HCT116 (cell line): ENCODE measurements around the gene GAL3ST3. TPM values are rescaled to one million over a fixed set of nuclear protein-coding genes. Genes with fewer than 3 reads are reported as not detected.
A peak's percentile ranks its signal among the peaks of the same experiment; 100 is the strongest.

ENCODE experiments used
- ATAC-seq: fragments of 200-7000 bp; cut with Tn5 transposase; 2 replicates; pipeline ENCODE4 v1.9.1; 2020; ENCODE audit warnings: mild to moderate bottlenecking, moderate library complexity
- BruUV-seq: library from RNA; stranded (reverse); fragments of 400-500 nt; replicated peaks from 2 replicates; lab custom pipeline; 2021; lab: Mats Ljungman, UMichigan
- CTCF ChIA-PET: fragments of 300-600 bp; sonication (Branson Sonifier 250); formaldehyde crosslinking; loops from one replicate; lab custom pipeline; 2021; ENCODE audit warnings: antibody characterized with exemption; lab: Charles Lee
- POLR2A ChIA-PET: fragments of 300-600, 350-600 bp; sonication (Branson Sonifier 250); formaldehyde crosslinking; loops from one replicate; lab custom pipeline; 2021; ENCODE audit warnings: antibody characterized with exemption; lab: Charles Lee
- RAD21 ChIA-PET, 2 experiments: fragments of 300-600 bp; sonication (Branson Sonifier 250); formaldehyde crosslinking; loops; one replicate each; lab custom pipeline; 2023; ENCODE audit warnings: low total read pairs in 2 of 2; ENCODE audit not compliant: uncharacterized antibody in 2 of 2, unreplicated experiment in 2 of 2, low non-redundant PET in 1 of 2; lab: Charles Lee
- DNase-seq: peaks from one replicate; pipeline ENCODE4 v3.0.0-alpha.2; 2010; ENCODE audit warnings: low read depth, low spot score
- H2AFZ ChIP-seq: fragments of 200-600 bp; shearing (Covaris generic), sonication (generic); 2 replicates; pipeline ENCODE4 v1.6.1; 2017; ENCODE audit warnings: low read depth, mixed run types, mixed read lengths, antibody characterized with exemption, low read length; ENCODE audit not compliant: poor library complexity, severe bottlenecking
- H3K27ac ChIP-seq: 2 replicates; pipeline ENCODE4 v1.5.1; 2012; ENCODE audit warnings: low read depth, low read length
- H3K27me3 ChIP-seq: fragments of 200-600 bp; sonication (generic); 2 replicates; pipeline ENCODE4 v1.6.1; 2016; ENCODE audit warnings: mixed run types, low read length, mixed read lengths; ENCODE audit not compliant: insufficient read depth
- H3K36me3 ChIP-seq, 2 experiments: fragments of 200-500 bp in 1 of 2; fragments of 200-600 bp in 1 of 2; sonication (Bioruptor generic) in 1 of 2; sonication (generic) in 1 of 2; 2 replicates each; pipeline versions ENCODE4 v1.5.1 to v1.6.1; 2014 to 2016; ENCODE audit warnings: low read length in 2 of 2, inconsistent platforms in 1 of 2, mixed read lengths in 1 of 2, mixed run types in 1 of 2; ENCODE audit not compliant: insufficient read depth in 2 of 2, control insufficient read depth in 1 of 2
- H3K4me1 ChIP-seq, 2 experiments: fragments of 200-600 bp in 1 of 2; sonication (generic) in 1 of 2; 2 replicates each; pipeline versions ENCODE4 v1.5.1 to v1.6.1; 2012 to 2017; ENCODE audit warnings: low read length in 2 of 2, inconsistent platforms in 1 of 2, mild to moderate bottlenecking in 1 of 2, mixed read lengths in 1 of 2, mixed run types in 1 of 2, moderate library complexity in 1 of 2; ENCODE audit not compliant: insufficient read depth in 2 of 2, control insufficient read depth in 1 of 2
- H3K4me2 ChIP-seq: fragments of 200-600 bp; sonication (generic); 2 replicates; pipeline ENCODE4 v1.6.1; 2017; ENCODE audit warnings: mixed run types, low read length, mixed read lengths
- H3K4me3 ChIP-seq, 2 experiments: fragments of 200-600 bp in 1 of 2; sonication (generic) in 1 of 2; replicated peaks in 1 of 2; 2 replicates each; pipeline ENCODE4 v1.5.1; 2011 to 2016; ENCODE audit warnings: low read length in 2 of 2, control low read depth in 1 of 2, low read depth in 1 of 2, mild to moderate bottlenecking in 1 of 2, mixed read lengths in 1 of 2, mixed run types in 1 of 2
- H3K79me2 ChIP-seq: fragments of 200-600 bp; sonication (generic); 2 replicates; pipeline ENCODE4 v1.6.1; 2017; ENCODE audit warnings: mild to moderate bottlenecking, mixed run types, low read length, moderate library complexity, mixed read lengths; ENCODE audit not compliant: insufficient read depth
- H3K9ac ChIP-seq: fragments of 200-600 bp; sonication (generic); 2 replicates; pipeline ENCODE4 v1.6.1; 2016; ENCODE audit warnings: low read length, mixed read lengths
- H3K9me2 ChIP-seq: fragments of 200-600 bp; sonication (generic), shearing (Covaris generic); 2 replicates; pipeline ENCODE4 v1.6.1; 2017; ENCODE audit warnings: mixed run types, mild to moderate bottlenecking, moderate library complexity; ENCODE audit not compliant: insufficient read depth
- H3K9me3 ChIP-seq, 2 experiments: fragments of 200-500 bp in 1 of 2; fragments of 200-600 bp in 1 of 2; sonication (Bioruptor generic) in 1 of 2; sonication (generic) in 1 of 2; 2 replicates each; pipeline ENCODE4 v1.6.1; 2014 to 2017; ENCODE audit warnings: low read length in 2 of 2, mixed read lengths in 2 of 2, inconsistent platforms in 1 of 2, low read depth in 1 of 2, mild to moderate bottlenecking in 1 of 2, mixed run types in 1 of 2, moderate library complexity in 1 of 2; ENCODE audit not compliant: control insufficient read depth in 1 of 2, insufficient read depth in 1 of 2
- H4K20me1 ChIP-seq: fragments of 200-600 bp; sonication (generic), shearing (Covaris generic); 2 replicates; pipeline ENCODE4 v1.6.1; 2017; ENCODE audit warnings: mixed run types, mild to moderate bottlenecking, moderate library complexity; ENCODE audit not compliant: insufficient read depth
- JUND ChIP-seq: IDR thresholded peaks from 2 replicates; pipeline ENCODE4 v1.6.1; 2012
- POLR2AphosphoS5 ChIP-seq: IDR thresholded peaks from 2 replicates; pipeline ENCODE4 v1.6.1; 2011; ENCODE audit warnings: mild to moderate bottlenecking, low read depth, low read length, moderate library complexity
- TCF7L2 ChIP-seq: IDR thresholded peaks from 2 replicates; pipeline ENCODE4 v1.7.0; 2011; ENCODE audit warnings: borderline replicate concordance, inconsistent platforms; ENCODE audit not compliant: insufficient read depth, insufficient read length; ENCODE audit errors: extremely low read depth
- intact Hi-C: fragments of 100-400 bp; cut with micrococcal nuclease; formaldehyde crosslinking; loops from 2 replicates; pipeline ENCODE4 v1.10.0; 2022
- total RNA-seq: library from RNA; stranded (reverse); gene quantifications from one replicate; pipeline ENCODE4 v1.2.1, GENCODE V29; 2021; ENCODE audit not compliant: unreplicated experiment
- TF ChIP-seq, protein P1 (sequence below), 3 experiments: fragments of 200-600 bp in 1 of 3; sonication (generic) in 1 of 3; IDR thresholded peaks in 2 of 3; conservative IDR thresholded peaks in 1 of 3; 2 replicates each; pipeline ENCODE4 v1.5.1; 2012 to 2017; ENCODE audit warnings: low read depth in 2 of 3, low read length in 2 of 3, antibody characterized with exemption in 1 of 3, borderline replicate concordance in 1 of 3, control low read depth in 1 of 3, mild to moderate bottlenecking in 1 of 3, mixed read lengths in 1 of 3, mixed run types in 1 of 3, moderate library complexity in 1 of 3; ENCODE audit not compliant: insufficient read depth in 1 of 3
- TF ChIP-seq, protein P2 (sequence below): IDR thresholded peaks from 2 replicates; pipeline ENCODE4 v1.6.1; 2011; ENCODE audit warnings: mild to moderate bottlenecking, low read length, moderate library complexity; ENCODE audit not compliant: insufficient replicate concordance; ENCODE audit errors: extremely low read depth
- TF ChIP-seq, protein P3 (sequence below): IDR thresholded peaks from 2 replicates; pipeline ENCODE4 v1.6.1; 2012

Gene GAL3ST3
- total RNA-seq, 1 experiment from 2014 or later, result not detected

DNA sequence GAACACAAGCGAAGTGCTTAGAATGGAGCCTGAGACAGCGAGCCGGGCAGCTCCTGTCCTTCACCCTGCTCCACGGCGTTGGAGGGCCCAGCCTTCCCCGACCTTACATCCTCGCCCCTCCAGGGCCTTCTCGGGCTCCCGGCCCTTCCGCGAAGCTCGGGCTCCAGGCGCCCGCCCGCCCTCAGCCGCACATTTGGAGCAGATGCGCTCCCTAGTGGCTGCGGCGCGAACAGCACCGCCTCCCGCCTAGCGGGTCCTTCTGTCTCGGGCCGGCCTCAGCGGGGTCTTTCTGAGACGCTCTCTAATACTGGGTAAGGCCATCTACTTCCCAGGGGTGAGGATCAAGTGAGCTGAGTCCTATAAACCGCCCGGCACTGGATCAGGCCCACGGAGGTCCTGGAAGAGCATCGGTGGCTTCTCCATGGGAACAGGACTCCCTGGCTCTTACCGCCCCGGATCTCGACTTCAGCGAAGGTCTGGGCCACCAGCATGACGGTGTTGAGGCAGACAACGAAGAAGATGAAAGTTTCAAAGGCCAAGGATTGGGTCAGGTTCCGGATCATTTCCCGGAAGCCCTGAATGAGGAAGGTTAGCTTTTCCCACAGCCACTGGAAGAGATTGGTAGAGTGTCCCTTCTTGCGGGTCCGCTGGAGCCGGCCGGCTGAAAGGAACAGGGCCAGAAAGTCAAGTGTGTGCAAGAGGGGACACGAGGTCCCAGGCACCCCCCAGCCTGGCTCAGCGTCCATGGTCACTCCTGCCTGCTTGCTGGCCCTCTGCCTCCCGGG, 26.4 kb downstream of the GAL3ST3 start:
- DNase-seq (no peak), ATAC-seq (peak; percentile 81)
- no peak overlapping the region for H2AFZ ChIP-seq
- no peak for TF ChIP-seq TCF7L2
- peak; percentile 37; the same call in 1 of the 2 replicates for TF ChIP-seq POLR2AphosphoS5
- no peak for TF ChIP-seq JUND
- TF ChIP-seq, protein P1, sequence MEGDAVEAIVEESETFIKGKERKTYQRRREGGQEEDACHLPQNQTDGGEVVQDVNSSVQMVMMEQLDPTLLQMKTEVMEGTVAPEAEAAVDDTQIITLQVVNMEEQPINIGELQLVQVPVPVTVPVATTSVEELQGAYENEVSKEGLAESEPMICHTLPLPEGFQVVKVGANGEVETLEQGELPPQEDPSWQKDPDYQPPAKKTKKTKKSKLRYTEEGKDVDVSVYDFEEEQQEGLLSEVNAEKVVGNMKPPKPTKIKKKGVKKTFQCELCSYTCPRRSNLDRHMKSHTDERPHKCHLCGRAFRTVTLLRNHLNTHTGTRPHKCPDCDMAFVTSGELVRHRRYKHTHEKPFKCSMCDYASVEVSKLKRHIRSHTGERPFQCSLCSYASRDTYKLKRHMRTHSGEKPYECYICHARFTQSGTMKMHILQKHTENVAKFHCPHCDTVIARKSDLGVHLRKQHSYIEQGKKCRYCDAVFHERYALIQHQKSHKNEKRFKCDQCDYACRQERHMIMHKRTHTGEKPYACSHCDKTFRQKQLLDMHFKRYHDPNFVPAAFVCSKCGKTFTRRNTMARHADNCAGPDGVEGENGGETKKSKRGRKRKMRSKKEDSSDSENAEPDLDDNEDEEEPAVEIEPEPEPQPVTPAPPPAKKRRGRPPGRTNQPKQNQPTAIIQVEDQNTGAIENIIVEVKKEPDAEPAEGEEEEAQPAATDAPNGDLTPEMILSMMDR (IDR thresholded peaks at IDR 0.05 in 2 of 3, conservative IDR thresholded peaks at IDR 0.05 in 1 of 3; ENCODE audit: borderline replicate concordance in 1 of 3, insufficient read depth in 1 of 3, low read depth in 2 of 3, low read length in 2 of 3), result peak in 2 of 3 experiments; percentile 90 to 91; a peak in 4 of 6 replicates
- TF ChIP-seq, protein P2, sequence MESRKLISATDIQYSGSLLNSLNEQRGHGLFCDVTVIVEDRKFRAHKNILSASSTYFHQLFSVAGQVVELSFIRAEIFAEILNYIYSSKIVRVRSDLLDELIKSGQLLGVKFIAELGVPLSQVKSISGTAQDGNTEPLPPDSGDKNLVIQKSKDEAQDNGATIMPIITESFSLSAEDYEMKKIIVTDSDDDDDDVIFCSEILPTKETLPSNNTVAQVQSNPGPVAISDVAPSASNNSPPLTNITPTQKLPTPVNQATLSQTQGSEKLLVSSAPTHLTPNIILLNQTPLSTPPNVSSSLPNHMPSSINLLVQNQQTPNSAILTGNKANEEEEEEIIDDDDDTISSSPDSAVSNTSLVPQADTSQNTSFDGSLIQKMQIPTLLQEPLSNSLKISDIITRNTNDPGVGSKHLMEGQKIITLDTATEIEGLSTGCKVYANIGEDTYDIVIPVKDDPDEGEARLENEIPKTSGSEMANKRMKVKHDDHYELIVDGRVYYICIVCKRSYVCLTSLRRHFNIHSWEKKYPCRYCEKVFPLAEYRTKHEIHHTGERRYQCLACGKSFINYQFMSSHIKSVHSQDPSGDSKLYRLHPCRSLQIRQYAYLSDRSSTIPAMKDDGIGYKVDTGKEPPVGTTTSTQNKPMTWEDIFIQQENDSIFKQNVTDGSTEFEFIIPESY, result no peak
- TF ChIP-seq, protein P3, sequence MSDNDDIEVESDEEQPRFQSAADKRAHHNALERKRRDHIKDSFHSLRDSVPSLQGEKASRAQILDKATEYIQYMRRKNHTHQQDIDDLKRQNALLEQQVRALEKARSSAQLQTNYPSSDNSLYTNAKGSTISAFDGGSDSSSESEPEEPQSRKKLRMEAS, result no peak
- BruUV-seq, result no TSS peak
- H4K20me1 ChIP-seq, result no peaks in the 10 kb centered on the region
- peak overlapping the region; percentile 65 for H3K4me2 ChIP-seq
- H3K9ac ChIP-seq, result peak overlapping the region; percentile 12; the same call in 1 of the 2 replicates
- peaks cover 14 to 47% of the 10 kb centered on the region in 2 experiments for H3K4me1 ChIP-seq
- H3K27me3 ChIP-seq, result no peaks in the 10 kb centered on the region
- CTCF ChIA-PET, result interaction anchor here (0.9 to 3.0 kb wide), 10 partner anchors 9 to 138 kb away, joined by 3 to 22 read pairs (median 5); partner anchors contain the start of genes BANF1, CST6, EIF1AD and SF3B2
- no peak overlapping the region; the same call in 1 of the 2 replicates for H3K27ac ChIP-seq
- H3K4me3 ChIP-seq, result 0 out of 4 replicates have a peak overlapping the region, but pooled peaks of 1 of the 2 experiments have one; percentile 13
- H3K36me3 ChIP-seq, result no peaks in the 10 kb centered on the region
- RAD21 ChIA-PET, result interaction anchor here in 1 of 2 experiments (1.2 kb wide), 1 partner anchor 137 kb away, joined by 3 read pairs; no protein-coding TSS in a partner anchor
- no peaks in the 10 kb centered on the region for H3K79me2 ChIP-seq
- no peaks in the 10 kb centered on the region for H3K9me2 ChIP-seq
- POLR2A ChIA-PET, result interaction anchor here (1.9 to 2.8 kb wide), 2 partner anchors 11 to 20 kb away, joined by 4 to 10 read pairs; partner anchors contain the start of genes BANF1 and CST6
- intact Hi-C loops, result no loop called here
- H3K9me3 ChIP-seq, result no peaks in the 10 kb centered on the region
